ENCODE measurements around the gene TRIM68. TPM values are rescaled to one million over a fixed set of nuclear protein-coding genes. Genes with fewer than 3 reads are reported as not detected.

TRIM68 gene
- total RNA-seq, 1 donor from 2014 or later: 10.2 TPM

DNA sequence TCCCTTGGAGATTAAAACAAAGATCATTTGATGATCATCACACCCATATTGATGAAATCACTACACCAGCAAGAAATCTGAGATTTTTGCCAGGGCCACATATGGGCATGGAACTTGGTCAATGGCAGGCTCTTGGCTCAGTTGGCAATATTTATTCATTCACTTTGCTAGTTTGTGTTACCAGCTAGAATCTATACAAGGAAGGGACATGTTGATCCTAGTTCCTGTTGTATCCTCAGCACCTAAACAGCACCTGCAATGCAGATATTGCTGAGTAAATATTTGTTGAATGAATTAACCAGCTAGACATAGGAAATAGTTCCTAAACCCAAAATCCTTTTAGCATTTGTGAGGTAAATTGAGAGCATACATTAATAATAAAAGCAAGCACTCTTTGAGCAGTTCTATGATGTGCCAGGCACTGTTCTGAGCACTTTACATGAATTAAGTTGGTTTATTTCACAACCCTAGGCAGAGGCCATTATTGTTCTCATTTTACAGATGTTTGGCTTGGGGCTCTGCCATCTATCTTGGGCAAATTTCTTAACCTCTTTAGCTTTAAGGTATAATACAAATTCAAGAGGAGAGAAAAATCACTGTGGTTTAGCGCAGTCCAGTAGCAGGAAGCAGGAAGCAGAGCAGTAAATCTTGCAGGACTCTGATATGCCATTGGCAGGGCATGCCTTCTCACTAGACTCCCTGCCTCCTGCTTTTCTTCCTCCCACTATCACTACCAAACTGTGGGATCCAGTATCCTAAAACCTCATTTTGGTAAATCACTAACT, 1.6 kb downstream of the TRIM68 start:
- DNase-seq (ENCODE audit: low spot score in 2 of 2) (no peak), FAIRE-seq (no peak)

- FAIRE-seq: no peak
- DNase-seq (ENCODE audit: low spot score in 2 of 2): no peak
Measured at GRCh38 chr11:4605057-4605456, 3.0 kb downstream of the TRIM68 start.

- no peak for FAIRE-seq
Measured at GRCh38 chr11:4593739-4594138, 14.3 kb downstream of the TRIM68 start, which contains the start of gene OR52I1. TSS of gene OR52I1 (plus strand) at chr11:4594039. CDS start at chr11:4594039, 0 bp downstream.

GRCh38 chr11:4589017-4589416, 19.0 kb downstream of the TRIM68 start:
- FAIRE-seq: no peak
- DNase-seq (ENCODE audit: low spot score in 2 of 2): no peak

More at GRCh38 chr11:4593739-4594138, 14.3 kb downstream of the TRIM68 start, which contains the start of gene OR52I1:
- DNase-seq (ENCODE audit: low spot score in 2 of 2): no peak

GRCh38 chr11:4581443-4581842, 26.6 kb downstream of the TRIM68 start, which contains the start of gene OR52I2:
TSS of gene OR52I2 (plus strand) at chr11:4581743.
- FAIRE-seq: no peak
- no peak for DNase-seq (ENCODE audit: low spot score in 2 of 2)

GRCh38 chr11:4580124-4580523, 27.9 kb downstream of the TRIM68 start:
- DNase-seq (ENCODE audit: low spot score in 2 of 2) (no peak), FAIRE-seq (no peak)

- DNase-seq (ENCODE audit: low spot score in 2 of 2): no peak
- no peak for FAIRE-seq
Measured at GRCh38 chr11:4578624-4579023, 29.4 kb downstream of the TRIM68 start.

- no peak for DNase-seq (ENCODE audit: low spot score in 2 of 2)
- FAIRE-seq: no peak
Measured at GRCh38 chr11:4577761-4578160, 30.3 kb downstream of the TRIM68 start.

DNA sequence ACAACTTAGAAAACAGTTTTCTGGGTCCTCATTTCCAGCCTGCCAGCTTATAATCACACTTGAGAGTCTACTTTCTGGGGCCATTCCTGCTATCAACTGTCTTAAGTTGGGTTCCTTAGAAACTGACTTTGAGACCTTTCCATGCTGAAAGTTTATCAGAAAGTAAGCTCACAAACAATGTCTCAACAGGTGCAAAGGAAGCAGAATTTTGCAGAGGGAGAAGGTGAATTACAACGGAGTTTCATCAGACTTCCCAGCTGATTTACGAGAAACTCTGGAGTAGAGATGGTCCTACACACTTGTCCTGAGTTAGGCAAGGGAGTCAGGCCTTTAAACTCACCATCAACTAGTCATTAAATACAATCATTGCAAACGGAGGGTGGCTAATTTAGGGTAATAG, 31.2 kb downstream of the TRIM68 start:
- DNase-seq (ENCODE audit: low spot score in 2 of 2) (no peak), FAIRE-seq (no peak)

GRCh38 chr11:4569075-4569474, 39.0 kb downstream of the TRIM68 start:
- no peak for DNase-seq (ENCODE audit: low spot score in 2 of 2)
- FAIRE-seq: no peak

DNA sequence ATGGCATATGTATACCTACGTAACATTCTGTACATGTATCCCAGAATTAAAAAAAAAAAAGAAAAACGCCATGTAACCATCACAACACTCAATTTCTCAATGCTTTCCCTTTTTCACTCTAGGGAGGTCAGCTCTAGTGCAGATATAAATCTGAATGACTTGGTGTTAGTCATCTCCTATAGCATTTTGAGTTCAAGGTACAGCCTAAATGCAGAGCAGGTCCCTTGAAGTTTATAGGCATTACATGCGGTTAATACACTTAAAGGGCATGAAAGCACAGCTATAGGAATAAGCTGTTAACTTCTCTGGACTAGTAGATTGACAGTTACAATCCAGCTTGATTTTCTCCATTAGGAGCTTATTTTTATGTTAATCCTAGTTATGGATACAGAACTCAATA, 42.7 kb downstream of the TRIM68 start:
- DNase-seq (ENCODE audit: low spot score in 2 of 2): no peak
- FAIRE-seq: no peak

DNA sequence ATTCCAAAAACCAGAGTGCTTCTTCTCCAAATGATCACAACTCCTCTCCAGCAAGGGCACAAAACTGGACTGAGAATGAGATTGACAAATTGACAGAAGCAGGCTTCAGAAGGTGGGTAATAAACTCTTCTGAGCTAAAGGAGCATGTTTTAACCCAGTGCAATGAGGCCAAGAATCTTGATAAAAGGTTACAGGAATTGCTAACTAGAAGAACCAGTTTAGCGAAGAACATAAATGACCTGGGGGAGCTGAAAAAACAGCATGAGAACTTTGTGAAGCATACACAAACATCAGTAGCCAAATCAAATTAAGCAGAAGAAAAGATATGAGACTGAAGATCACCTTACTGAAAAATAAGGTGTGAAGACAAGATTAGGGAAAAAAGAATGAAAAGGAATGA, 47.6 kb downstream of the TRIM68 start:
- DNase-seq (ENCODE audit: low spot score in 2 of 2): no peak
- FAIRE-seq: no peak

DNA sequence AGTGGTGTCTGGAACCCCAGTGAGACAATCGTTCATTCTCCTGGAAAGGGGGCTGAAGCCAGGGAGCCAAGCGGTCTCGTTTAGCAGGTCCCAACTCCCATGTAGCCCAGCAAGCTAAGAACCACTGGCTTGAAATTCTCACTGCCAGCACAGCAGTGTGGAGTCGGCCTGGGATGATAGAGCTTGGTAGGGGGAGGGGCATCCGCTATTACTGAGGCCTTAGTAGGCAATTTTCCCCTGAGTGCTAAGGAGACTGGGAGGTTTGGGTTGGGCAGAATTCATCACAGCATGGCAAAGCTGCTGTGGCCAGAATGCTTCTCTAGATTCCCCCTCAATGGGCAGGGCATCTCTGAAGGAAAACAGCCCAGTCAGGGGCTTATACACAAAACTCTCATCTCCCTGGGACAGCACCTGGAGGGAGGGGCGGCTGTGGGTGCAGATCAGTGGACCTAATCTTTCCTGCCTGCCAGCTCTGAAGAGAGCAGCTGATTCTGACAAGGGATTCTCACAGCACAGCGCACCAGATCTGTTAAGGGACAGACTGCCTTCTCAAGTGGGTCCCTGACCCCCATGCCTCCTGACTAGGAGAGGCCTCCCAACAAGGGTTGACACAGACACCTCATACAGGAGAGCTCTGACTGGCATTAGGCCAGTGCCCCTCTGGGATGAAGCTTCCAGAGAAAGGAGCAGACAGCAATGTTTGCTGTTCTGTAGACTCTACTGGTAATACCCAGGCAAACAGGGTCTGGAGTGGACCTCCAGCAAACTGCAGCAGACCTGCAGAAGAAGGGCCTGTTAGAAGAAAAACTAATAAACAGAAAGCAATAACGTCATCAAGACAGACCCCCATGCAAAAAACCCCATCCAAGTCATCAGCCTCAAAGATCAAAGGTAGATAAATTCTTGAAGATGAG, 48.2 kb downstream of the TRIM68 start:
- FAIRE-seq (no peak), DNase-seq (ENCODE audit: low spot score in 2 of 2) (no peak)

GRCh38 chr11:4551346-4551979, 56.6 kb downstream of the TRIM68 start:
- no peak for DNase-seq (ENCODE audit: low spot score in 2 of 2)

More at GRCh38 chr11:4551346-4551979, 56.6 kb downstream of the TRIM68 start:
- FAIRE-seq: no peak

Other genes starting within 250 kb of the TRIM68 start
- gene OR52B4, start 239.8 kb downstream of the TRIM68 start, total RNA-seq: not detected
- gene TRIM21, start 214.5 kb downstream of the TRIM68 start, total RNA-seq: 4.9 TPM
- not detected for gene OR52K2, start 158.9 kb downstream of the TRIM68 start, total RNA-seq
- not detected for gene OR52K1, start 125.6 kb downstream of the TRIM68 start, total RNA-seq
- gene OR52M1, start 63.0 kb downstream of the TRIM68 start, total RNA-seq: not detected
- gene OR52I2, start 26.5 kb downstream of the TRIM68 start, total RNA-seq: not detected
- not detected for gene OR52I1, start 14.2 kb downstream of the TRIM68 start, total RNA-seq
- not detected for gene OR51D1, start 29.2 kb upstream of the TRIM68 start, total RNA-seq
- gene OR51E1, start 35.8 kb upstream of the TRIM68 start, total RNA-seq: 0.41 TPM
- gene OR51E2, start 89.6 kb upstream of the TRIM68 start, total RNA-seq: under 0.01 TPM
- gene MMP26, start 96.6 kb upstream of the TRIM68 start, total RNA-seq: not detected
- not detected for gene OR51F1, start 161.7 kb upstream of the TRIM68 start, total RNA-seq
- not detected for gene OR52R1, start 196.1 kb upstream of the TRIM68 start, total RNA-seq
- not detected for gene OR51F2, start 213.1 kb upstream of the TRIM68 start, total RNA-seq
- gene OR51S1, start 241.0 kb upstream of the TRIM68 start, total RNA-seq: not detected